Mucosa of rectum (tissue), 2 donors: Measurements from ENCODE around the gene RIMKLB.

Source experiments
- H3K27ac ChIP-seq, 2 donors: one replicate each; pipeline ENCODE4 v1.7.0; 2013; ENCODE audit warnings: inconsistent platforms in 2 of 2, low read depth in 2 of 2, low read length in 2 of 2
- H3K27me3 ChIP-seq, 2 donors: one replicate each; pipeline ENCODE4 v1.7.0; 2013; ENCODE audit warnings: low read length in 2 of 2; ENCODE audit not compliant: control insufficient read depth in 2 of 2, insufficient read depth in 2 of 2
- H3K36me3 ChIP-seq, 2 donors: one replicate each; pipeline ENCODE4 v1.7.0; 2013; ENCODE audit warnings: low read length in 2 of 2; ENCODE audit not compliant: control insufficient read depth in 2 of 2, insufficient read depth in 2 of 2
- H3K4me1 ChIP-seq, 2 donors: one replicate each; pipeline ENCODE4 v1.7.0; 2013; ENCODE audit warnings: low read length in 2 of 2, mild to moderate bottlenecking in 1 of 2; ENCODE audit not compliant: control insufficient read depth in 2 of 2, insufficient read depth in 2 of 2
- H3K4me3 ChIP-seq, 2 donors: one replicate each; pipeline ENCODE4 v1.7.0; 2013; ENCODE audit warnings: low read length in 2 of 2
- H3K9ac ChIP-seq, 2 donors: one replicate each; pipeline ENCODE4 v1.7.0; 2013; ENCODE audit warnings: low read length in 2 of 2, low read depth in 1 of 2, mild to moderate bottlenecking in 1 of 2
- H3K9me3 ChIP-seq, 2 donors: one replicate each; pipeline ENCODE4 v1.7.0; 2013; ENCODE audit warnings: low read length in 2 of 2; ENCODE audit not compliant: control insufficient read depth in 2 of 2
- donor health status: healthy.
- donor health status: Normal muscosa, but diverticular disease.

RIMKLB gene, protein sequence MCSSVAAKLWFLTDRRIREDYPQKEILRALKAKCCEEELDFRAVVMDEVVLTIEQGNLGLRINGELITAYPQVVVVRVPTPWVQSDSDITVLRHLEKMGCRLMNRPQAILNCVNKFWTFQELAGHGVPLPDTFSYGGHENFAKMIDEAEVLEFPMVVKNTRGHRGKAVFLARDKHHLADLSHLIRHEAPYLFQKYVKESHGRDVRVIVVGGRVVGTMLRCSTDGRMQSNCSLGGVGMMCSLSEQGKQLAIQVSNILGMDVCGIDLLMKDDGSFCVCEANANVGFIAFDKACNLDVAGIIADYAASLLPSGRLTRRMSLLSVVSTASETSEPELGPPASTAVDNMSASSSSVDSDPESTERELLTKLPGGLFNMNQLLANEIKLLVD

DNA sequence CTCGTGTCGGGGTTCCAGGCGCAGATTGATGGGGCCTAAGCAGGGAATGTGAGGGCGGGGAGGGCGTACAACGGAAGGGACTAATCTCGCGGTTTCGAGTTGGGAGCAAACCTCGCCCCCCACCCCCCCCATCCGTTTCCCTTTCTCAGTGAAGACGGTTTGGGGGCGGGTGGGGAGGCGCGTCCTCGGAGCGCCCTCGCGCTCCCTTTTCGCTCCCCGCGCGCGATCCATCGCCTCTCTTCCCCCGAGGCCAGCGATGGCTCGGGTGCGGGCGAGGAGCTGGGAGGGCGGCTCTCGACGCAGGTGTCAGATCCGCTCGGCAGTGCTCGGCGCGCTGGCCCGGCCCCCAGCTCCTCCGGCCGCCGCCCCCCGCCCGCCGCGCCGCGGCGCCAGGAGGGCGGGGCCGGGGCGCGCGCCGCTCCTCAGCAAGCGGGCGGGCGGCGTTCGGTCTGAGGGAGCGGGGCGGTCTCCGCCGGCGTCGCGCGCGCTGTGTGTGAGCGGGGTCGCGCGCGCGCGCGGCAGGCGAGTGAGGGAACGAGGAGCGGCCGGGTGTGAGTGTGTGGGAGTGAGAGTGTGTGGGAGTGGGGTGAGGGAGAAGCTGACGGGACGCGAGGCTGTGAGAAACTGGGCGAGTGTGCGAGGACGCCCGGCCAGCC lies at the start of gene RIMKLB:
Gene RIMKLB, plus strand, starts transcription at position 516 of the 656 bp plus-strand sequence. CDS start 15,876 bp downstream, outside the sequence.
- Histone ChIP-seq H3K27ac (peak within 1 kb of the TSS; percentile 71), H3K27me3 (no peaks in the 10 kb centered on the region), H3K9ac (peak within 1 kb of the TSS; percentile 47 to 79), H3K36me3 (no peaks in the 10 kb centered on the region), H3K4me3 (peak within 1 kb of the TSS; percentile 75 to 98), H3K4me1 (peaks cover 5 to 7% of the 10 kb centered on the region in 2 donors), H3K9me3 (no peaks in the 10 kb centered on the region)

DNA sequence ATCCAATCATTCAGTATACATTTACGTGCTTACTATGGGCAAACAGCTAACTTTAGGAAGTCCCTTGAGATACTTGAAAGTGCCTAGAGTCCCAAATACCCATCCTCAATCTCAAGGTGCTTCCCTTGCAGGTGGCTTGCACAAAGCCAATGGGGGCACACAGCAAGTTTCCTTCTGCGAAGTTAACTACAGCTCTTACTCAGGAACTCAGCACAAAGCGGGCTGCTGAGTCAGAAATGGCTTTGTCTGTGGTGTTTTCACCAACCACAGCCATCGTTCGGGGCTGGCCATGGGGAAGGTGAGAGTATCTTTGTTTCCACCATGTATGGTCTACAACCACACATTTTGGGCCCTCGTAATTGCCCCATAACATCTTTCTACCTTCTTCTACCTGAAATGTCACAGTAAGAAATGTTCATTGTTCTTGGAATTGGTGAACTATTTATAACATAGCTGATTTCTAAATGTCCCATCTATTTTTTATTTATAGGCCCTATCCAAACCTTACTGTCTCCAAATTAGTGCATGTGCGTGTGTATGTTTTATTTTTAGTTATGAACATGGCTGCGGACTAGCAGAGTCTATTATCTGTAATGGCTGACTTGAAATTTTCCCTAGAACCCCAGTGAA lies 49.1 kb upstream of the RIMKLB start:
- Histone ChIP-seq H3K4me1 (no peaks in the 10 kb centered on the region), H3K36me3 (no peaks in the 10 kb centered on the region)

DNA sequence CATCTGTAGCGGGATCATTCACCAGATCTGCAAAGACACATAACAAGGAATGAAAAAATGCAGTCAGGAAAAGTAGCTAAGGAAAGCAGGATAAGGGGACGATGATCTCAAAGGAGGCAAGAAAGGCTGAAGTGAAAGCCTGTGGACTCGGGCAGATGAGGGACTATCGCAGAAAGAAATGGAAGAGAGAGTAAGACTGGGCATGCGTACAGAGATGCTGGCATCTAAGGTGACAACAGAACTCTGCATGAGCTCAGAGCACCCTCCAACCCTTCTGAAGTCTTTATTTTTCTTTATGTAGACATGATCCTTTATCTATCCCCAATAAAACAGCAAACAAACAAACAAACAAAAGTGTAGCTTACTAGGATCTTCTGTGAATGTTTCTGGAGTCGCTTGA lies 42.4 kb upstream of the RIMKLB start:
- no peaks in the 10 kb centered on the region for H3K9me3 ChIP-seq
- no peaks in the 10 kb centered on the region for H3K27me3 ChIP-seq
- no peak overlapping the region for H3K4me3 ChIP-seq
- H3K4me1 ChIP-seq = no peaks in the 10 kb centered on the region
- H3K27ac ChIP-seq = no peak overlapping the region
- no peak overlapping the region for H3K9ac ChIP-seq
- no peaks in the 10 kb centered on the region for H3K36me3 ChIP-seq

More for the DNA sequence above, 49.1 kb upstream of the RIMKLB start:
- H3K9ac ChIP-seq = no peak overlapping the region
- H3K4me3 ChIP-seq = no peak overlapping the region
- no peaks in the 10 kb centered on the region for H3K27me3 ChIP-seq
- H3K9me3 ChIP-seq = no peaks in the 10 kb centered on the region
- no peak overlapping the region for H3K27ac ChIP-seq

DNA sequence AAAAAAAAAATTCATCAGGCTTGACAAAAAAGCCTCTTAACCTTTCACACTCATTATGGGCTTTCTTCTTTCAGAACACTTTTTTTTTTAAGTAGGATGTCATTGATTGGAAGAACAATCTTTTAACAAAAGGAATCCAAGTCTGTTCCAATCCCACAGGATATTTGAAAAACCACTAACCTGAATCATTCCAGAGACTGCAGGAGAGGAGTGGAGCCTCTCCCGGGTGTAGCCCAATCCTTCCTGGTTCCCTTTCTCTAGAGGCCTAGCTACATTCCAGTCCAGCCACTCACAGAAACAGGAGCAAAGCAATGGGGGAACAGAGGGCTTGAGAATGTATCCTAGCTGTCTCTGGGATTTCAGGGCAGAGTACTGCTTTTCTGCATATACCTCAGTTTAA lies 39.4 kb upstream of the RIMKLB start:
- H3K27me3 ChIP-seq = peaks cover 0 to 3% of the 10 kb centered on the region in 2 donors
- no peaks in the 10 kb centered on the region for H3K36me3 ChIP-seq
- no peak overlapping the region for H3K4me3 ChIP-seq
- no peak overlapping the region for H3K27ac ChIP-seq
- no peak overlapping the region for H3K9ac ChIP-seq
- no peaks in the 10 kb centered on the region for H3K9me3 ChIP-seq
- H3K4me1 ChIP-seq = no peaks in the 10 kb centered on the region

DNA sequence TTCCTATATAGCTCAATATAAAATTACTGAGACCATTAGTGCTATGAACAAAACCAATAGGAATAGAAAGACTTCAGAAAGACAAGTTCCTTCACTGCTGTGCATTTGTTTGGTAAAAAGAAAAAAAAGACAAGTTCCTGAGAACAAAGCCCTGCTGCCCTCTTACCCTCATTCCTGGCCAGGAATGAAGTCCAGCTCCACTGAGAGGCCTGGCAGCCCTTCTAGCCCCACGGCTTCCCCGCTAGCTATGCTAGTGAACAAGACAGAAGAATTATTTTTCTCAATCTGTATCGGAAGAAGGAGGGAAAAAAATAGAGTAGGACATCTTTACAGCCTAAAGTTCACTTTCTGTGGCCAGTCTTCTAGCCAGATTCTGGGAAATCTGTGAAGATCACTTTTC lies 36.8 kb upstream of the RIMKLB start:
- H3K27ac ChIP-seq = no peak overlapping the region
- H3K9ac ChIP-seq = no peak overlapping the region
- peaks cover 0 to 3% of the 10 kb centered on the region in 2 donors for H3K27me3 ChIP-seq

DNA sequence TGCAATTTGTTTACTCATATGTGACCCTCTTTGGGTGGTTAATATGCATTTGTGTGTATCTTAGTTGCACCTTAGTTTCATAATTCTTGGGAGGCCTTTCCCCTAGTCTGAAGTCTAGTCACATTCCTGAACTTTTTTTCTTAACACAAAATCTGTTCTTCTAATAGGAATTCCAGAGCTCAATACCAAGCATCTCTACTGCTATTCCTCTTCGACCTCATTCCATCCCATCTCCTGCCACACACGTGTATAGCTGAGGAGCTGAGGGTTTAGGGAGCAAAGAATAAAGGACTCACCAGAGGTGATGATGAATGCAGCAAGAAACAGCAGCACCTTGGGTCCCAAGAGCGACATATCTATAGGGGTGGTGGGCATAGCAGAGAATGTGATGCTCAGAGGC lies 36.0 kb upstream of the RIMKLB start:
- Histone ChIP-seq H3K4me3 (peak overlapping the region in 1 of 2 donors; percentile 5), H3K9me3 (no peaks in the 10 kb centered on the region), H3K36me3 (no peaks in the 10 kb centered on the region), H3K27me3 (peaks cover 0 to 3% of the 10 kb centered on the region in 2 donors), H3K9ac (no peak overlapping the region), H3K27ac (peak overlapping the region in 1 of 2 donors; percentile 25), H3K4me1 (no peaks in the 10 kb centered on the region)

More for the DNA sequence above, 36.8 kb upstream of the RIMKLB start:
- no peaks in the 10 kb centered on the region for H3K9me3 ChIP-seq
- H3K4me1 ChIP-seq = no peaks in the 10 kb centered on the region
- H3K4me3 ChIP-seq = no peak overlapping the region
- H3K36me3 ChIP-seq = no peaks in the 10 kb centered on the region

DNA sequence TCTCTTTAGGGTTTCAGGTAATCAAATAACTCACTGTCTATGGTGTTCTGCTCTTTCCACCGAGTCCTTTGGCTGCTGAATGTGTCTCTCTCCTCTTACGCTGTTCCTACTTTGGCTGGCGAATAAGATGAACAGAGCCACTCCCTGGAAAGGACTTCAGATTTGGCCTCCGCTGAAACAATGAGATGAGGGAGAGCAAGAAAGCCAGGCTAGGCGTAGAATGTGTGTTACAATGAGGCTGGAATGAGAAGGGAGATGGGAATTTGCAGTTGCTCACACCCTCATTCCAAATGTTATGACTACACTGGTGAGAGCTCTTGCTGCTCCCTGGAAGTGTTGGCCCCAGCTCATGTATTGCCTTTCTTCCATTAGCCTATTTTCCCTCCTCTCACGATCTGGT lies 35.2 kb upstream of the RIMKLB start, which contains the start of gene MFAP5:
Gene MFAP5, minus strand, starts transcription at position 234 of the 400 bp plus-strand sequence. CDS start 722 bp downstream, outside the sequence.
- no peaks in the 10 kb centered on the region for H3K9me3 ChIP-seq
- peak within 1 kb of the TSS in 1 of 2 donors; percentile 5 for H3K4me3 ChIP-seq
- H3K4me1 ChIP-seq = no peaks in the 10 kb centered on the region
- H3K36me3 ChIP-seq = no peaks in the 10 kb centered on the region
- peak within 1 kb of the TSS in 1 of 2 donors; percentile 42 for H3K27ac ChIP-seq
- H3K9ac ChIP-seq = no peak within 1 kb of the TSS
- H3K27me3 ChIP-seq = peaks cover 0 to 3% of the 10 kb centered on the region in 2 donors

DNA sequence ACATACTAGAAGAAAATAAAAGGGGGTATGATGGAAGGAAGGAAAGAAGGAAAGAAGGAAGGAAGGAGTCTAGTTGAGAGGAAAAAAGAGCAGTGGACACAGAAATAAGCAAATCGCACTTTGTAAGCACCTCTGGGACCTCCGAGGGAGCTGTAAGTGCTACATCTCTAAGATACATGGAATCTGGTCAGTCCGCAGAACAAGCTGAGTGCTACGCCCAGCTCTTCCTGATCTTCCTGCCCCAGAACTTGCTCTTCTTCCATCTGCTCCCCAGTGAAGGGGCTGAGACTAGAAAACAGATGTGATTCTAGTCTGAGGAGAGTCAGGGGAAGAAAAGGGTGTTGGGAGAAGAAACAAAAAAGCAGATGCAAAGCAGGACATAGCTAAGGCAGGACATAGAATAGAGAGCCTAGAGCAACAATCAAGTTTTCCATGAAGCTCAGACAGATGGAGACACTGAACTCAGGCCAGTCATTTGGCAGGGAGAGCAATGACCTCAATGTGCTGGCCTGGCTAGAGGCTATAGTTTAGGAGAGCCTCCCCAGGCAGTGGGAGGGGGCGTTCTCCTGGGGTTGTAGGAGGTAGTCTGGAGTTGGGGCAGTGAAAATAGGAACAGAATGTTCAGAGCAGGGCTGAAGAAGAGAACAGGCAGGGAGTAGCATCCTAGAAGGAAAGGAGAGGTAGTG lies 33.4 kb upstream of the RIMKLB start:
- no peaks in the 10 kb centered on the region for H3K4me1 ChIP-seq
- no peaks in the 10 kb centered on the region for H3K36me3 ChIP-seq
- H3K9ac ChIP-seq = no peak overlapping the region
- no peak overlapping the region for H3K4me3 ChIP-seq
- H3K27me3 ChIP-seq = peaks cover 0 to 3% of the 10 kb centered on the region in 2 donors
- no peaks in the 10 kb centered on the region for H3K9me3 ChIP-seq
- peak overlapping the region in 1 of 2 donors; percentile 44 for H3K27ac ChIP-seq

DNA sequence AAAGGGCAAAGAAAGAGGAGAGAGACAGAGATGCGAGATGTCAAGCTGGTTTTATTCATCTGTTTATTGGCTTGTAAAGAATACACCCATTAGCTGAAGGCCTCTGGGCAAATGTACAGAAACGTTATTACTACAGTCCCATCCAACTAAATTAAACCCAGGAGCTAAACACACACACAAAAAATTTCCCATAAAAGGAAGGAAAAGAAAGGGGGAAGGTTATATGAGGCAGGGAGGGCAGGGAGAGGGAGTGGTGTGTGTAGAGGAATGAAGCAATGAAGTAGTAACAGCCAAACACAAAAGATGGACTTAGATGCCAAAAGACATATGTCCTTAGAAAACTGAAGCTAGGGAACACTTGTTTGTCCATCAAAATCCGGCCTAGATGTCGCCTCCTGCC lies 32.0 kb upstream of the RIMKLB start:
- peak overlapping the region in 1 of 2 donors; percentile 22 for H3K27ac ChIP-seq
- no peaks in the 10 kb centered on the region for H3K9me3 ChIP-seq
- H3K36me3 ChIP-seq = no peaks in the 10 kb centered on the region
- no peak overlapping the region for H3K9ac ChIP-seq
- no peaks in the 10 kb centered on the region for H3K4me1 ChIP-seq
- H3K27me3 ChIP-seq = peaks cover 0 to 3% of the 10 kb centered on the region in 2 donors
- no peak overlapping the region for H3K4me3 ChIP-seq
